GM18861 (cell line): ENCODE data around the gene CPM.

ENCODE experiments used
- ATAC-seq: cut with Tn5 transposase; IDR thresholded peaks from one replicate; pipeline ENCODE4 v1.9.1; 2021; ENCODE audit not compliant: unreplicated experiment

The CPM gene

GRCh38 chr12:68957273-68957672 lies 24.3 kb upstream of the CPM start:
- no peak for ATAC-seq

GRCh38 chr12:68956466-68956865 lies 23.5 kb upstream of the CPM start:
- no peak for ATAC-seq

- no peak for ATAC-seq
Observed at GRCh38 chr12:68954811-68955210, 21.8 kb upstream of the CPM start.

GRCh38 chr12:68953536-68953935 lies 20.6 kb upstream of the CPM start:
- no peak for ATAC-seq

- no peak for ATAC-seq
Observed at GRCh38 chr12:68951652-68952051, 18.7 kb upstream of the CPM start.

GRCh38 chr12:68950511-68950910 lies 17.5 kb upstream of the CPM start:
- ATAC-seq, result no peak

- no peak for ATAC-seq
Observed at GRCh38 chr12:68945255-68945654, 12.3 kb upstream of the CPM start.

- ATAC-seq, result no peak
Observed at GRCh38 chr12:68944296-68945076, 11.5 kb upstream of the CPM start.

- peak; percentile 58 for ATAC-seq
Observed at GRCh38 chr12:68943848-68944247, 10.9 kb upstream of the CPM start.

- ATAC-seq, result no peak
Observed at GRCh38 chr12:68940731-68941130, 7.8 kb upstream of the CPM start.

- no peak for ATAC-seq
Observed at GRCh38 chr12:68939505-68939904, 6.5 kb upstream of the CPM start.

GRCh38 chr12:68934392-68934791 lies 1.4 kb upstream of the CPM start:
- ATAC-seq, result no peak

- peak; percentile 32 for ATAC-seq
Observed at GRCh38 chr12:68932128-68932960, 627 bp downstream of the CPM start.

GRCh38 chr12:68930178-68930577 lies 2.8 kb downstream of the CPM start:
- no peak for ATAC-seq

- ATAC-seq, result no peak
Observed at GRCh38 chr12:68924546-68924945, 8.4 kb downstream of the CPM start.

- ATAC-seq, result no peak
Observed at GRCh38 chr12:68919581-68920239, 13.3 kb downstream of the CPM start.

GRCh38 chr12:68918960-68919359 lies 14.0 kb downstream of the CPM start:
- ATAC-seq, result no peak

GRCh38 chr12:68915055-68915454 lies 17.9 kb downstream of the CPM start:
- no peak for ATAC-seq

- no peak for ATAC-seq
Observed at GRCh38 chr12:68913682-68914081, 19.3 kb downstream of the CPM start.

- ATAC-seq, result no peak
Observed at GRCh38 chr12:68912916-68913315, 20.1 kb downstream of the CPM start.

- ATAC-seq, result no peak
Observed at GRCh38 chr12:68911197-68911718, 21.7 kb downstream of the CPM start.
